B cell (primary cell): ENCODE measurements around the gene ZSCAN10.

Experiments used
- EZH2 ChIP-seq: IDR thresholded peaks from 2 replicates; pipeline ENCODE4 v1.6.1; 2012; ENCODE audit warnings: borderline replicate concordance, low read depth, mild to moderate bottlenecking, moderate library complexity, low read length; ENCODE audit not compliant: insufficient read depth, poor library complexity, severe bottlenecking
- TF ChIP-seq, protein P1 (sequence below): fragments of 200-600 bp; IDR thresholded peaks from one replicate; pipeline ENCODE4 v1.8.0; 2022; ENCODE audit warnings: antibody characterized with exemption, mild to moderate bottlenecking

DNA sequence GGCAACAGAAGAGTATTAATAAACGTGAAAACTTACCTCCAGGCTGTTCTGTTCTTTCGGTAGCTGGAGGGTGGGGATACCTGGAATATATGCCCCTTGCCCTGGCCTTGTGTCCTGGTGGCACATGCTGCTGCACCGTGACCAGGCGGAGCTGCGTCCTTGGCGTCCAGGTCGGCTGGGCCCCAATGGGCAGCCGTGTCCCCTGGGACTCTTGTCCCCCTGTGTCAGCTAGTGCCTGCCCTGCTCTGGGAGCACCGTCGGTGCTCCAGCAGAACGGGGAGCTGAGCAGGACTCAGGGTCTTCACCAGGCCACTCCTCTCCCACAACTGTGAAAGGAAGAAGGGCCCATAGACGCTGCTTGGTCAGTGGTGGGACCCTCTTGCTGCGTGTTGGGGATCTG lies 43.7 kb upstream of the ZSCAN10 start:
- TF ChIP-seq, protein P1, sequence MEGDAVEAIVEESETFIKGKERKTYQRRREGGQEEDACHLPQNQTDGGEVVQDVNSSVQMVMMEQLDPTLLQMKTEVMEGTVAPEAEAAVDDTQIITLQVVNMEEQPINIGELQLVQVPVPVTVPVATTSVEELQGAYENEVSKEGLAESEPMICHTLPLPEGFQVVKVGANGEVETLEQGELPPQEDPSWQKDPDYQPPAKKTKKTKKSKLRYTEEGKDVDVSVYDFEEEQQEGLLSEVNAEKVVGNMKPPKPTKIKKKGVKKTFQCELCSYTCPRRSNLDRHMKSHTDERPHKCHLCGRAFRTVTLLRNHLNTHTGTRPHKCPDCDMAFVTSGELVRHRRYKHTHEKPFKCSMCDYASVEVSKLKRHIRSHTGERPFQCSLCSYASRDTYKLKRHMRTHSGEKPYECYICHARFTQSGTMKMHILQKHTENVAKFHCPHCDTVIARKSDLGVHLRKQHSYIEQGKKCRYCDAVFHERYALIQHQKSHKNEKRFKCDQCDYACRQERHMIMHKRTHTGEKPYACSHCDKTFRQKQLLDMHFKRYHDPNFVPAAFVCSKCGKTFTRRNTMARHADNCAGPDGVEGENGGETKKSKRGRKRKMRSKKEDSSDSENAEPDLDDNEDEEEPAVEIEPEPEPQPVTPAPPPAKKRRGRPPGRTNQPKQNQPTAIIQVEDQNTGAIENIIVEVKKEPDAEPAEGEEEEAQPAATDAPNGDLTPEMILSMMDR = no peak
- no peak for TF ChIP-seq EZH2
